RWPE1 (cell line): ENCODE data around the gene CRACDL.

Experiments used
- CTCF ChIA-PET: fragments of 350-600 bp; sonication (Branson Sonifier 250); formaldehyde crosslinking; extraction: SDS; loops from one replicate; lab custom pipeline; 2021; lab: Yijun Ruan, JAX
- POLR2A ChIA-PET: fragments of 400-600 bp; formaldehyde crosslinking; extraction: SDS; loops from one replicate; lab custom pipeline; 2020; ENCODE audit warnings: antibody characterized with exemption; ENCODE audit not compliant: low non-redundant PET; lab: Yijun Ruan, JAX
- DNase-seq: peaks from one replicate; pipeline ENCODE4 v3.0.0; 2012; ENCODE audit warnings: low spot score
- H3K27ac ChIP-seq: fragments of 450-650 bp; 2 replicates; pipeline ENCODE4 v1.5.1; 2017
- TF ChIP-seq, protein P1 (sequence below): fragments of 450-650 bp; conservative IDR thresholded peaks from 2 replicates; pipeline ENCODE4 v1.5.1; 2017; ENCODE audit warnings: low read depth, mild to moderate bottlenecking

The CRACDL gene

GRCh38 chr2:98776136-98776535 is 159.9 kb downstream of the CRACDL start:
- CTCF ChIA-PET: no interaction called here
- POLR2A ChIA-PET: no interaction called here
- no peak overlapping the region for H3K27ac ChIP-seq
- DNase-seq: no peak
- TF ChIP-seq, protein P1, sequence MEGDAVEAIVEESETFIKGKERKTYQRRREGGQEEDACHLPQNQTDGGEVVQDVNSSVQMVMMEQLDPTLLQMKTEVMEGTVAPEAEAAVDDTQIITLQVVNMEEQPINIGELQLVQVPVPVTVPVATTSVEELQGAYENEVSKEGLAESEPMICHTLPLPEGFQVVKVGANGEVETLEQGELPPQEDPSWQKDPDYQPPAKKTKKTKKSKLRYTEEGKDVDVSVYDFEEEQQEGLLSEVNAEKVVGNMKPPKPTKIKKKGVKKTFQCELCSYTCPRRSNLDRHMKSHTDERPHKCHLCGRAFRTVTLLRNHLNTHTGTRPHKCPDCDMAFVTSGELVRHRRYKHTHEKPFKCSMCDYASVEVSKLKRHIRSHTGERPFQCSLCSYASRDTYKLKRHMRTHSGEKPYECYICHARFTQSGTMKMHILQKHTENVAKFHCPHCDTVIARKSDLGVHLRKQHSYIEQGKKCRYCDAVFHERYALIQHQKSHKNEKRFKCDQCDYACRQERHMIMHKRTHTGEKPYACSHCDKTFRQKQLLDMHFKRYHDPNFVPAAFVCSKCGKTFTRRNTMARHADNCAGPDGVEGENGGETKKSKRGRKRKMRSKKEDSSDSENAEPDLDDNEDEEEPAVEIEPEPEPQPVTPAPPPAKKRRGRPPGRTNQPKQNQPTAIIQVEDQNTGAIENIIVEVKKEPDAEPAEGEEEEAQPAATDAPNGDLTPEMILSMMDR: no peak

GRCh38 chr2:98775146-98775986 is 160.7 kb downstream of the CRACDL start:
- ChIA-PET CTCF (interaction anchor here (0.7 kb wide), 1 partner anchor 126 kb away, joined by 3 read pairs; no protein-coding TSS in a partner anchor), POLR2A (no interaction called here)
- no peak overlapping the region for H3K27ac ChIP-seq
- DNase-seq: no peak
- TF ChIP-seq, protein P1: no peak

DNA sequence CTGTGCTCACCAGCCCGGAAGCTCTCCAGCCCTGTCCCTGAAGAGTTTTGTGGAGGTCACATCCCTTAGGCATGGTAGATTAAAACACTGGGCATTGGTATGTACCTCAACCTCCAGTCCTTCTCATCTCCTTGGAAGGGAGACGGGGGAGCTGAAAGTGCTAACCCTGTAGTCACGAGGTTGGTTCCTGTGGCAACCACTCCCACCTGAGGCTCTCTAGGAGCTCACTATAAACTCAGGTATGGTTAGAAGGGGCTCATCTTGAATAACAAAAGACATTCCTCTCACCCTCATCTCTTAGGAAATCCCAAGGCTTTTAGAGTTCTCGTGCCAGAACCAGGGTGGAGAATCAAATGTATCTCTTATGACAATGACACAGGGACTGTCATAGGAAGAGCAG is 162.1 kb downstream of the CRACDL start:
- no peak for DNase-seq
- CTCF ChIA-PET: interaction anchor here (0.6 kb wide), 2 partner anchors 19 to 144 kb away, joined by 3 read pairs; no protein-coding TSS in a partner anchor

GRCh38 chr2:98773169-98773568 is 162.9 kb downstream of the CRACDL start:
- CTCF ChIA-PET: no interaction called here
- H3K27ac ChIP-seq: no peak overlapping the region
- TF ChIP-seq, protein P1: no peak
- DNase-seq: no peak
- POLR2A ChIA-PET: no interaction called here

More for the DNA sequence above, 162.1 kb downstream of the CRACDL start:
- no peak overlapping the region for H3K27ac ChIP-seq
- POLR2A ChIA-PET: no interaction called here
- TF ChIP-seq, protein P1: no peak

DNA sequence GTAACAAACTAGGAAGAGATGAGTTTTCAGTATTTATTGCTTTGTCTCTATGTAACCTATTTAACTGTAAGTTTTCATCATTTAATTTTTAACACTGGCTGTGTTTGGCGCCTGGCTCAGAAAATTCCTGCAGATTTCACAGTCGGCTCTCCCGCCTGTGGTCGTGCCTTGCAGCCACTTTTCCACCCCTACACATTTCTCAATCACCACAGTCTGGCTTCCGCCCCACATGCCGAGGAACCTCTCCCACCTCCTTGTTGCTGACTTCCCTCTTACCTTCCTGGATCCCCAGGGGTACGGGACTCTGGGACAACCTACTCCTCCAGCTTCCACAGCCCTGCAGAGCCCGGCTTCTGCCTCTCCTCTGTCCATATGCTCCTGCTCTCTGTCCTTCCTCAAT is 163.5 kb downstream of the CRACDL start:
- no peak overlapping the region for H3K27ac ChIP-seq
- ChIA-PET POLR2A (no interaction called here), CTCF (no interaction called here)
- TF ChIP-seq, protein P1: no peak
- no peak for DNase-seq

DNA sequence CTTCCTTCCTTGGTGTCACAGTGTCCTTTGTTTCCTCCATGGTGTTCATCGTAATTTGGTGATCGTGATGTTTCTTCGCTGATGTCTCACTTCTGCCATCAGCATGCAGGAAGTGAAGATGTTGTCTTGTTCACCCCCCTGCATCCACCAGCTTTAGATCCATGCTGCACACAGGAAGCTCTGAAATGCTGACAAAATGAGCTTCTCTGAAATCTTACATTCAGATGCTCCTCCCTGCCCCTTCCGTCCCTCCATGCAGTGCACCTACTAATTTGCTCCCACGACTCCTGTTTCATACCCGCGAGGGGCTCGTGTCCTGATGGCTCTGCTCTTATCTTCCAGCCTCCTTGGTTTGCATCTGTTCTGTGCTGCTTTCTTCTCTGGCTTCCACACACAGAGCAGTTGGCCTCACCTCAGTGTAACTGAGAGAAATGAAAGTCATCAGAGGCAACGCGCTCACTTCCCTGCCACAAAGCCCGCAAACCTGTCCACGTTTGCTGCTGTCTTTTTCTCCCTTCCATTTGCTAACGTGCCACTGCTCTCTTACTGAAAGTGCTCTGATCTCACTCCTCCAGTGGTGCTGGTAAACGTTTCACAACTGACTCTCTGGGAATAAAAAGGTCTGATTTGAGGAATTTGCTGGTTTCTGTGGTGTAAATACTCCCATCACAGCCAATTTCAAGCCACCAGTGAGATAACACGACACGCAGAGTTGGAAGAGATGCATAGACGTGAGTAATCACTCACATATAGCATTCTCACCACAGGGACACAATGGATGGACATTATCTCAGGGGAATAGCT is 164.1 kb downstream of the CRACDL start:
- POLR2A ChIA-PET: no interaction called here
- CTCF ChIA-PET: no interaction called here
- TF ChIP-seq, protein P1: no peak
- no peak overlapping the region for H3K27ac ChIP-seq
- DNase-seq: no peak
